ENCODE data around the gene RFX1.

RFX1 gene

GRCh38 chr19:13996928-13997630 is 9.0 kb downstream of the RFX1 start:
- no peak for DNase-seq (ENCODE audit: low read depth in 2 of 2)

GRCh38 chr19:13995878-13996765 is 10.0 kb downstream of the RFX1 start:
- no peak for DNase-seq (ENCODE audit: low read depth in 2 of 2)

GRCh38 chr19:13995017-13995728 is 10.9 kb downstream of the RFX1 start:
- no peak for DNase-seq (ENCODE audit: low read depth in 2 of 2)

- DNase-seq (ENCODE audit: low read depth in 2 of 2): no peak
These were observed 12.4 kb downstream of the RFX1 start for GRCh38 chr19:13993590-13994300.

- DNase-seq (ENCODE audit: low read depth in 2 of 2): no peak
These were observed 14.1 kb downstream of the RFX1 start for GRCh38 chr19:13992025-13992424.

GRCh38 chr19:13990085-13990484 is 16.0 kb downstream of the RFX1 start:
- DNase-seq (ENCODE audit: low read depth in 2 of 2): no peak

- DNase-seq (ENCODE audit: low read depth in 2 of 2): no peak
These were observed 16.6 kb downstream of the RFX1 start for GRCh38 chr19:13989487-13989886.

GRCh38 chr19:13987101-13987890 is 18.8 kb downstream of the RFX1 start:
- no peak for DNase-seq (ENCODE audit: low read depth in 2 of 2)

GRCh38 chr19:13986348-13986904 is 19.7 kb downstream of the RFX1 start:
- DNase-seq (ENCODE audit: low read depth in 2 of 2): peak; percentile 98

- no peak for DNase-seq (ENCODE audit: low read depth in 2 of 2)
These were observed 20.3 kb downstream of the RFX1 start for GRCh38 chr19:13985771-13986347.

- no peak for DNase-seq (ENCODE audit: low read depth in 2 of 2)
These were observed 21.0 kb downstream of the RFX1 start for GRCh38 chr19:13984875-13985741.

- no peak for DNase-seq (ENCODE audit: low read depth in 2 of 2)
These were observed 21.9 kb downstream of the RFX1 start for GRCh38 chr19:13984186-13984585.

- DNase-seq (ENCODE audit: low read depth in 2 of 2): no peak
These were observed 22.8 kb downstream of the RFX1 start for GRCh38 chr19:13983213-13983889.

- no peak for DNase-seq (ENCODE audit: low read depth in 2 of 2)
These were observed 23.3 kb downstream of the RFX1 start for GRCh38 chr19:13982773-13983172.

GRCh38 chr19:13981988-13982501 is 24.1 kb downstream of the RFX1 start:
- DNase-seq (ENCODE audit: low read depth in 2 of 2): no peak

- DNase-seq (ENCODE audit: low read depth in 2 of 2): no peak
These were observed 24.7 kb downstream of the RFX1 start for GRCh38 chr19:13981467-13981866.

- DNase-seq (ENCODE audit: low read depth in 2 of 2): no peak
These were observed 25.1 kb downstream of the RFX1 start for GRCh38 chr19:13981021-13981420.

GRCh38 chr19:13980340-13980739 is 25.8 kb downstream of the RFX1 start:
- no peak for DNase-seq (ENCODE audit: low read depth in 2 of 2)

Data from stimulated activated CD4-positive, alpha-beta T cell treated with anti-CD3 and anti-CD28 coated beads, Interleukin-1b, Interleukin-23, amount 100 ng/mL, for 4 hours (primary cell).